ENCODE measurements around the gene VGLL1. TPM values are rescaled to one million over a fixed set of nuclear protein-coding genes. Genes with fewer than 3 reads are reported as not detected.

VGLL1 gene, protein sequence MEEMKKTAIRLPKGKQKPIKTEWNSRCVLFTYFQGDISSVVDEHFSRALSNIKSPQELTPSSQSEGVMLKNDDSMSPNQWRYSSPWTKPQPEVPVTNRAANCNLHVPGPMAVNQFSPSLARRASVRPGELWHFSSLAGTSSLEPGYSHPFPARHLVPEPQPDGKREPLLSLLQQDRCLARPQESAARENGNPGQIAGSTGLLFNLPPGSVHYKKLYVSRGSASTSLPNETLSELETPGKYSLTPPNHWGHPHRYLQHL
- polyA plus RNA-seq (2012; ENCODE audit: insufficient read depth, insufficient read length) = not detected

DNA sequence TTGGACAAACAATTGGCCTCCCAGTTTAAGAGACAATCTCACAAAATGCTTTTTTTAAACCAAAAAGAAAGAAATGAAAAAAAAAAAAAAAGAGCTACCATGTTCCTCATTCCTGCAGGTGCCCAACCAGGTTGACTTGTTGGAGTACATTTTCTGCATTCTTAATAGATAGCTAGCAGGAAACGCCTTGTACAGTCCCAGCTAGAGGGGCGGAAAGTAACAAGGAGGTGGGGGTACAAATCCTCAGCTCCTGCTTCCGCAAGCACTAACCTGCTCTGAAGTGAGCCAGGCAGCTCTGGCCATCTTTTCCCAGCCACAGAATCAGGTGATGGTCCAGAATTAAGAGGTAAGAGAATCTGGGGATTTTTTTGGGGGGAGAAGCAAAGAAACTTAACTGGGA, at the start of gene VGLL1:
TSS of gene VGLL1 (plus strand) at position 265 of the 400 bp plus-strand sequence. CDS start 3,806 bp downstream, outside the sequence.
- H3K4me3 ChIP-seq (ENCODE audit: low read length) = no peak within 1 kb of the TSS
- DNase-seq (ENCODE audit: low read depth, low spot score) = no peak

DNA sequence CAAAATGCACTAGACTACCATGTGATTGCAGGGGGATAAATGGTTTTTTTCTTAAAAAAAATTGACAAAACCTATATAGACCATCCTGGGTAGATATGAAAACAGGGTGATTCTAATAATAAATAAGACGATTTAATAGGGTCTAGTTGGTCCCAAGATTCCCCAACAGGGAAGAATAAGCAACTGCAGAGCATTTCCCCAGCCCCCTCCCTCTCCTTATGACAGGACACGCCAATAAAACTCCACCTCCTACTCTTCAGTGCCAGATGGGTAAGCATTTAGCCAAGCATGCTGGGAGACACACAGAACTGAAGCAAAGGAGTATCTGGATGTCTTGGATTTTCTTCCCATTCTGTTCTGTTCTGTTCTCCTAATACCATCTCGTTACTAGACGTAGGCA, 44.4 kb upstream of the VGLL1 start, which contains the start of gene BRS3:
TSS of gene BRS3 (plus strand) at position 301 of the 400 bp plus-strand sequence. CDS start 168 bp downstream, outside the sequence.
- no peak for DNase-seq (ENCODE audit: low read depth, low spot score)
- no peak within 1 kb of the TSS for H3K4me3 ChIP-seq (ENCODE audit: low read length)

- no peak overlapping the region for H3K4me3 ChIP-seq (ENCODE audit: low read length)
- no peak for DNase-seq (ENCODE audit: low read depth, low spot score)
Measured at GRCh38 chrX:136488706-136489105, 43.3 kb upstream of the VGLL1 start.

GRCh38 chrX:136491832-136492231, 40.2 kb upstream of the VGLL1 start:
- DNase-seq (ENCODE audit: low read depth, low spot score) = no peak
- no peak overlapping the region for H3K4me3 ChIP-seq (ENCODE audit: low read length)

DNA sequence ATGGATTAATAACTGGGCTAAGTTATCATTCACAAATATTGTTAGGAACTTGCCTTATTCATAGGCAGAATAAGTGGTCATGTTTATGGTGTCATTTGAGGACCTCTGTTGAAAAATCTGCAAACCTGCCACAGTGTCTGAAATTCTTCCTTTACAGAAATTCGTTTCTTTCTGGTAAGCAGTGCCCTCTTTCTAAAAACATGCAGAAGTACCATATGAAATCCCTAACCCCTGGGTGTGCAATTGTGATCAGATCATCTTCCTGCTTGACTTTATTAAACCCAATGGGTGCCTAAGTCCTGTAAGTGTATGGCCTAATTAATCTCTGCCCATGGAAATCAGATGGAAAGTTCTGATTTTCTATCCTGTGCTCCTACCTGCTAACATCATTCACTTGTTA, 39.0 kb upstream of the VGLL1 start:
- DNase-seq (ENCODE audit: low read depth, low spot score) = no peak
- no peak overlapping the region for H3K4me3 ChIP-seq (ENCODE audit: low read length)

- H3K4me3 ChIP-seq (ENCODE audit: low read length) = no peak overlapping the region
- no peak for DNase-seq (ENCODE audit: low read depth, low spot score)
Measured at GRCh38 chrX:136495043-136495442, 37.0 kb upstream of the VGLL1 start.

- no peak for DNase-seq (ENCODE audit: low read depth, low spot score)
- peak overlapping the region; percentile 76 for H3K4me3 ChIP-seq (ENCODE audit: low read length)
Measured at GRCh38 chrX:136496186-136496763, 35.7 kb upstream of the VGLL1 start.

GRCh38 chrX:136496764-136497555, 35.1 kb upstream of the VGLL1 start:
- DNase-seq (ENCODE audit: low read depth, low spot score) = peak; percentile 89

DNA sequence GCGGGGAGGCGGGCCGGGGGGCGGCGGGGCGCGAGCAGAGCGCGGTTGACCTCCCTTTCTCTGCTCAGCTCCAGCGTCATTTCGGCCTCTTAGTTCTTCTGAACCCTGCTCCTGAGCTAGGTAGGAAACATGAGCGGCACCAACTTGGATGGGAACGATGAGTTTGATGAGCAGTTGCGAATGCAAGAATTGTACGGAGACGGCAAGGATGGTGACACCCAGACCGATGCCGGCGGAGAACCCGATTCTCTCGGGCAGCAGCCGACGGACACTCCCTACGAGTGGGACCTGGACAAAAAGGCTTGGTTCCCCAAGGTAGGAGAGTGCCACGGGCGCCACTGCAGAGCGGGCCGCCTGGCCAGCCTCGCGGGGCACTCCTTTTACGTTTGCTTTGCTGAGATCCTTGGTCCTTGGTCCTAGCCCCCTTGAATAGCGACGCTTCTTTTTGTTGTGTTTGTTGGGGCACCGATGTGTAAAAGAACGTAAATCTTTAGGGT, 34.4 kb upstream of the VGLL1 start, which contains the start of gene HTATSF1:
TSS of gene HTATSF1 (plus strand) at position 37 of the 497 bp plus-strand sequence. CDS start at position 130, 93 bp downstream.
- peak within 1 kb of the TSS; percentile 82 for H3K4me3 ChIP-seq (ENCODE audit: low read length)
- DNase-seq (ENCODE audit: low read depth, low spot score) = no peak

More at GRCh38 chrX:136496764-136497555, 35.1 kb upstream of the VGLL1 start:
- H3K4me3 ChIP-seq (ENCODE audit: low read length) = peak overlapping the region; percentile 82

DNA sequence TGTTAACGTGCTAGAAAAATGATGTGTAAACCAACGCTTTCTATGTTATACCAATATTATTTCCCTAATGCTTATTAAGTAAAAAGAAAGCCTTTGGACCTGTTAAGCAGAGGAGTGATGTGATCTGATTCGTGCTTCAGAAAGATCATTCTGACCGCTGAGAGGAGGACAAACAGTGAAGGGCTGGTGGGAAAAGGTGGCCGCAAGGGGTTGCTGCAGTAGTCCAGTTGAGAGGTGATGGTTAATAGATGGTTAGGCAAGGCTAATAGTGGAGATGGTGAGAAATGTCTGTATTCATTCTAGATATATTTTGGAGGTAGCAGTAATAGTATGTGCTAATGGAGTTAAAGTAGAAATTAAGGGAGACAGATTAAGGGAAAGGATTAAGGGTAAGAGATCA, 12.9 kb upstream of the VGLL1 start:
- DNase-seq (ENCODE audit: low read depth, low spot score) = no peak
- H3K4me3 ChIP-seq (ENCODE audit: low read length) = no peak overlapping the region

GRCh38 chrX:136523770-136524169, 8.2 kb upstream of the VGLL1 start:
- DNase-seq (ENCODE audit: low read depth, low spot score) = no peak
- no peak overlapping the region for H3K4me3 ChIP-seq (ENCODE audit: low read length)

DNA sequence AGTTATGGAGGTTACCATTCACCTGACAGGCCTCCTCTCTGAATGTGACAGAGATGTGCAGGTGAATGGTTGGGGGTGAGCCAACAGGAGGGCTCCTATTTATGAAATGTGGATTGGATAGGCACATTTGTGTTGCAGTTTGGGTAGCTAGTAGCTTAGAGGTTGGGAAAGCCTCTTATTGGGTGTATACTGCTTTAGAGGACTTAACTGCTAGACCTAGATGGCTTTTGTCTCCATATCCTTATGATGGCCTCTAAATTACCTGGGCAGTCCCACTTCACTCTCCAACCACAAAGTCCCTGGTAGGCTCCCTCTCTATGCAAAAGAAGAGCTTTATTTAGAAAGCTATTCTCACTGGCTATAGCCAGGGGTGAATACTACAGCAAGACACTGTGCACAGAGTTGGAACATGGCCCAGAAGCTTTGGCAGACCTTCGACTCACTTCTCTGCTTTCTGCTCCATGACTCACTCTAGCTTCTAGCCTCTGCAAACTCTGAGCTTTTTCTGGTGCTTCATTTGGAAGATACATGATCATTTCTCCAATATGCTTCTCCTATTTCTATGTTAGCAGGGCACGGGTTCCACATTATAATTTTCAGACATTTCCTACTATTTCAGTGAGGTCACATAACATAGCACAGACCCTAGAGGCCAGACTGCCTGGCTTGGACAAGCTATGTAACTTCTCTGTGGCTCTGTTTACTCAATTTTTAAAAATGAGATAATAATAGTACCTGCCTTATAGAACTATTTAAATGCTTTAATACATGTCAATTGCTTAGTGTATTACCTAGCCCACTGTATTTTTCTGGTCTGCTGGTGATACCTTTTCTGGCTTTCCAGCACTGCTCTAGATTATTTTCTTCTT, 6.0 kb upstream of the VGLL1 start:
- no peak overlapping the region for H3K4me3 ChIP-seq (ENCODE audit: low read length)
- DNase-seq (ENCODE audit: low read depth, low spot score) = no peak

GRCh38 chrX:136528645-136529315, 3.2 kb upstream of the VGLL1 start:
- no peak overlapping the region for H3K4me3 ChIP-seq (ENCODE audit: low read length)
- no peak for DNase-seq (ENCODE audit: low read depth, low spot score)

- peak; percentile 14 for DNase-seq (ENCODE audit: low read depth, low spot score)
- no peak overlapping the region for H3K4me3 ChIP-seq (ENCODE audit: low read length)
Measured at GRCh38 chrX:136529795-136530194, 2.2 kb upstream of the VGLL1 start.

- H3K4me3 ChIP-seq (ENCODE audit: low read length) = no peak overlapping the region
- no peak for DNase-seq (ENCODE audit: low read depth, low spot score)
Measured at GRCh38 chrX:136534131-136534530, 2.1 kb downstream of the VGLL1 start.

DNA sequence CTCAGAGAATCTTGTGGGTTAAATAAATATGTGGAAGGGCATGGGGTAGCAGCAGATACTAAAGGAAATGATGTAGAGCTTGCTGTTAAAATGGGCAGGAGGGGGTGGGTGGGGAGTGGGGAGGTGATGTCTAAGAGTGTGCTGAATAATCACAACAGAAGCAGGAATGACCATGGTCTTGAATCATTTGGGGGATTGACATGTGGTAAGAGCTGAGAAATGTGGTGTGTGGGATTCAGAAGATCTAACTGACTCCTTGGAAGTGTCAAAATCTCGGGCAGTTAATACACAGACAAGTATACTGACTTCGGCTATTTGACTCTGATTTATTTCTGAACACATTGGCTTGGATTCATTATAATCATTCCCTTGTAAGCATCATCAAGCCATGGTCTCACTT, 6.8 kb downstream of the VGLL1 start:
- no peak for DNase-seq (ENCODE audit: low read depth, low spot score)
- no peak overlapping the region for H3K4me3 ChIP-seq (ENCODE audit: low read length)

- DNase-seq (ENCODE audit: low read depth, low spot score) = no peak
- H3K4me3 ChIP-seq (ENCODE audit: low read length) = no peak overlapping the region
Measured at GRCh38 chrX:136540226-136540625, 8.2 kb downstream of the VGLL1 start.

DNA sequence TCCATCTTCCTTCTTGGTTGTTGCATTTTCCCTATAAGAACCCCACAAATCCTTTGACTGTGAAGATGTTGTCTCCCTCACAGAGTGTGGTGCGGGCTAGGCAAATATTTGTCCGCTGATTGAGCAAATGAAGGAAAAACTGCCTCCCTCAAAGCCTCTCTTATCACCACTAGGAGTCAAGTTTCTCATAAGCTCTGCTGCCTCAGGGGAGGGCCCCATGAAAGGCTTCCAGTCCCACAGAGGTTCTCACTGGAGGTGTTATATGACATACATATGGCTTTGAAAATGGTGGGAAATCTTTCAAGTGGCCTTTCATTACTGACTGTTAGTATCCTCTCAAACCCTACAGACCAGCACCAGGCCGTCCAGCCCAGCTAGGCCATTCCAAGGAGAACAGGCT, 9.3 kb downstream of the VGLL1 start:
- no peak overlapping the region for H3K4me3 ChIP-seq (ENCODE audit: low read length)
- DNase-seq (ENCODE audit: low read depth, low spot score) = no peak
